ENCODE results near the gene ZNF74.
A peak's percentile ranks its signal among the peaks of the same experiment; 100 is the strongest.
"Not testable (repeated sequence)": the region's sequence is repeated elsewhere in the genome, so short reads cannot be mapped to it uniquely, and the experiment has no call there.

ZNF74 gene

DNA sequence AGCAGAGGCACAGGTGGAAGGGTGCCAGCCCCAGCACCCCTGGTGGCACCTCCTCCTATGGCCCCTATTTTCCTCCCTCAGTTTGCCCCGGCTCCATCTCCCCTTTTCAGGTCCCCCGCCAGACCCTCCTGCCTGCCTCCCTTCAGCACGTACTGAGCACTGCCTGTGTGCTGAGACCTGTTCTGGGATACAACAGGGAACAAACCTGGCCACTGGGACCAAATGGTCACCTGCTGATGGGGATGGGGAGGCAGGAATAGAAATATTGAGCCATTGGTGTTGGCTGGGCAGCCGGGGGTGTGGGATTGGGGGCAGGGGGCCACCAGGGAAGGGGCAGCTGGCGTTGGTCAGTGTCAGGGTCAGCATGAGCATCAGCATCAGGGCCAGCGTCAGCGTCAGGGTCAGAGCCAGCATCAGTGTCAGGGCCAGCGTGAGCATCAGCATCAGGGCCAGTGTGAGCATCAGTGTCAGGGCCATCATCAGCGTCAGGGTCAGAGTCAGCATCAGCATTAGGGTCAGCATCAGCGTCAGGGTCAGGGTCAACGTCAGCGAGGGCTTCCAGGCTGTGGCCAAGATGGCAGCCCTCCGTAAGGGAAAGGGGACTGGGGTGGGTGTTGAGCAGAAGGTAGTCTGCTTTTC is 7.5 kb downstream of the ZNF74 start:
- DNase-seq = no peak

GRCh38 chr22:20402960-20403778 is 9.2 kb downstream of the ZNF74 start:
- DNase-seq = no peak

GRCh38 chr22:20403779-20404140 is 9.8 kb downstream of the ZNF74 start:
- DNase-seq = no peak

- no peak for DNase-seq
Observed at GRCh38 chr22:20404881-20405280, 10.9 kb downstream of the ZNF74 start.

- DNase-seq = no peak
Observed at GRCh38 chr22:20405291-20405930, 11.5 kb downstream of the ZNF74 start.

- no peak for DNase-seq
Observed at GRCh38 chr22:20405931-20406685, 12.2 kb downstream of the ZNF74 start.

DNA sequence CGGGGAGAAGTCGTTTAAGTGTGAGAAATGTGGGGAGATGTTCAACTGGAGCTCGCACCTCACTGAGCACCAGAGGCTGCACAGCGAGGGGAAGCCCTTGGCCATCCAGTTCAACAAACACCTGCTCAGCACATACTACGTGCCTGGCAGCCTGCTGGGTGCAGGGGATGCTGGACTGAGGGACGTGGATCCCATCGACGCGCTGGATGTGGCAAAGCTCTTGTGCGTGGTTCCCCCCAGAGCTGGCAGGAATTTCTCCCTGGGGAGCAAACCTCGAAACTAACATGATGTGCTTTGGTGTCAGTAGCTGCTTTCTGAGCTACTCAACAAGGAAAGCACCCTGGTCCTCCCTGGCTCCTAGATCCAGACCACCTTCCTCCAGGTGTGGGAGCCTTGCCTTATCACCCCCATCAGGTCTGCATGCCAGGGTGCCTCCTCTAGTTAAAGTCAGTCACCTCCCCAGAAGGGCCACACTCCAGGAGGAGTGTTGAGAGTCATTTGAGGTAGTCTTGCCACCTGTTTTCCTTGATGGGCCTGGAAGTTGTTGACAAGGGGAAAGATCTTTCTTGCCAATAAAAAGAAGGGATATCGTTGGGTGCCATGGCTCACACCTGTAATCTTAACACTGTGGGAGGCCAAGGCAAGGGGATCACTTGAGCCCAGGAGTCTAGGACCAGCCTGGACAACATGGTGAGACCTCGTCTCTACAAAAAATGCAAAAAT is 12.9 kb downstream of the ZNF74 start:
- DNase-seq = no peak

GRCh38 chr22:20407829-20408228 is 13.9 kb downstream of the ZNF74 start:
- no peak for DNase-seq

DNA sequence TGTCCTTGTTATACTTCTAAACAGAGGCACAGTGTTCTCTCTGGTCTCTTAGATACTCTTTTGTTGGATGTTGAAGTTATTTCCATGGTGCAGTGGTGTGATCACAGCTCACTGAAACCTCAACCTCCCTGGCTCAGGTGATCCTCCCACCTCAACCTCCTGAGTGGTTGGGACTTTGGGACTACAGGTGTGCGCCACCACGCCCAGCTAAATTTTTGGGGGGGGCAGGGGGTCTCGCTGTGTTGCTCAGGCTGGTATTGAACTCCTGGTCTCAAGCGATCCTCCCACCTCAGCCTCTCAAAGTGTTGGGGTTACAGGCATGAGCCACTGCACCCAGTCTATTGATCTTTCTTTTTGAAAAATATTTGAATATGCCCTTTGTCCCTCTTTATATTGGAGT is 14.9 kb downstream of the ZNF74 start:
- no peak for DNase-seq

GRCh38 chr22:20409385-20409784 is 15.4 kb downstream of the ZNF74 start:
- not testable (repeated sequence) for DNase-seq

GRCh38 chr22:20412474-20413216 is 18.7 kb downstream of the ZNF74 start:
- no peak for DNase-seq

GRCh38 chr22:20413217-20414058 is 19.5 kb downstream of the ZNF74 start:
- DNase-seq = no peak

GRCh38 chr22:20414059-20414440 is 20.1 kb downstream of the ZNF74 start:
- DNase-seq = no peak

DNA sequence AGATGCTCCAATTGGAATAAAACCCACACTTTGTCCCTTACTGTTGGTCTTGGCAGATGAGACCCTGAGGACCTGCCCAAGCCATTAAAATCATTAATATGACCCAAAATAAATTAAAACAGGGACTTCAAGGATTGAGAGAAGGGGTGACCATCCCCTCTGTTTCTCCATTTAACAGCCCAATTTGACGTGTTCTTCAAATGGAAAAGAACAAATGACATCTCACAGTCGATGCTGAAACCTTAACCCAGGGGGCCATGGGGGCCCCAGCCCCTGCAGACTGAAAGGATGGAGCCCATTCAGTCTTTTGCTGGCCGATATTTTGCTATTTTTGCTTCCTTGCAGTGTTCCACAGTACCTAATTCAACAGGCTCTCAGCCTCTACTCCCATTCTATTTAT is 20.5 kb downstream of the ZNF74 start:
- no peak for DNase-seq

- not testable (repeated sequence) for DNase-seq
Observed at GRCh38 chr22:20415241-20415640, 21.3 kb downstream of the ZNF74 start.

GRCh38 chr22:20415699-20416098 is 21.7 kb downstream of the ZNF74 start:
- not testable (repeated sequence) for DNase-seq

DNA sequence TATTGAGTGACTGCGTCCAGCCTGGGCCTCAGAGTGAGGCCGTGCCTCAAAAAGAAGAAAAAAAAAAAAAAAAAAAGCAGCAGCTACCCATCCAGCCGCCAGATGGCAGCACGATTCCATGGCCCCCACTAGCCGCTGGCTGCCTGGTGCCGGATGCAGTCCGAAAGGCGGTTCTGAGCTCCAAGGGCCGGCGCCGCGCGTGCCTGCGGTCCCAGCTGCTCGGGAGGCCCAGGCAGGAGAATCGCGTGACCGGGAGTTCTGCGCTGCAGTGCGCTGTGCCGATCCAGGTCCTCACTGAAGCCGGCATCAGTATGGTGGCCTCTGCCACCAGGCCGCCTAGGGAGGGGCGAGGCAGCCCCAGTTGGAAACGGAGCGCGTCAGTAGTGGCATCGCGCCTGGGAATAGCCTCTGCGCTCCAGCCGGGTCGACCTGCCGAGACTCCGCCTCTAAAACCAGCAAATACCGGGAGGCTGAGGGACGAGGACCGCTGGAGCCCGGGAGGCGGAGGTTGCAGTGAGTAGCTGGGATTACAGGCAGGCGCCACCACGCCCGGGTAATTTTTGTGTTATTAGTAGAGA is 24.3 kb downstream of the ZNF74 start:
- peak; percentile 79 for DNase-seq

DNA sequence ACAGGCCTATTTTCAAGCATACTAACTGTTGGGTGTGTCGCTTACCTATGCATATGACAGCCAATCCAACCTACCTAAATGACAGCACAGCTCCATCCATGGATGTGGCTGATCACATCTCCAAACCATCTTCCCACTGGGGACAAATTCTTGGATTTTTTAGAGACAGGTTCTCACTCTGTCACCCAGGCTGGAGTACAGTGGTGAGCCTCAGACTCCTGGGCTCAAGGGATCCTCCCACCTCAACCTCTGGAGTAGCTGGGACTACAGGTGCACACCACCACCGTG is 25.7 kb downstream of the ZNF74 start:
- DNase-seq = no peak

DNA sequence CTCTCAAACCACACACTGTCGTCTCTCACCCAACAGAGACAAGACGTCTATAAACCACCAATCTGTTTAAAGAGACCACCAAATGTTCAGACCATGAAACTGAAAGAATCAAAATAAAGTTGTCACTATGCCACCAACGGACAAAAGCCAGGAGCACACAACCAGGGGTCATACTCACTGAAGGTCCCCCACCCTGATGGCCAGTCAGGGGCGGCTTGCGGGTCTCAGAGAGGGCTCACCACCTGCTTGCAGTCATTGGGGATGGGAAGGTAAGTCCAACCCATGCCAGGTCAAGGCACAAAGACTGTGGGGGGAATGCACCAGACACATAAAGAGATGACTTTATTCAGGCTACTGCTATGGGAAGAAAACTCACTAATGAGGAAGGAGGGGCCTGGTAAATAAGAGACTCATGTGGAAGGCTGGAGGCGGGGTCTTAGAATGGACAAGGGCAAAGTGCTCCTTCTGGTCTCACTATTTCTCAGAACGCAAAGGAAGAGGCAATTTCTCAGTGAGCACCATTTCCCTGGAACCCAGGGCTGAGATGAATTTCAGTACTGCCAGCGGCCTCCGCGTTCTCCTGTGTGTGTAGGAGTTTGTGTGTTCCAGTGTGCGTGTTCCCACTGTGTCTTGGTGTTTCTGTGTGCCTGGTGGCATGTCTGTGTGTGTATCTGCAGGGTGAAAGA is 26.3 kb downstream of the ZNF74 start:
- no peak for DNase-seq

DNA sequence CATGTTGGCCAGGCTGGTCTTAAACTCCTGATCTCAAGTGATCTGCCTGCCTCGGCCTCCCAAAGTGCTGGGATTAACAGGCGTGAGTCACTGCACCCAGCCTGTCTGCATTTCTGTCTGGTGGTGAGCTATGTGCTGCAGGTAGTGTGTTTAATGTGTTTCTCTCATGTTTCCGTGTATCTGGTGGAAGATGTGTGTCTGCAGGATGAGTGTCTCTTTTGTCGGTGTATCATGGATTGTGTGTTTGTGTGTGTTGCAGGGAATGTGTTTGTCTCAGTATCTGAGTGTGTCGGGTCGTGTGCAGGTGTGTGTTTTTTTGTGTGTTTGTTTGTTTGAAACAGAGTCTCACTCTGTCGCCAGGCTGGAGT is 27.5 kb downstream of the ZNF74 start:
- peak; percentile 38 for DNase-seq

Data from fibroblast of upper back skin (primary cell).